WTC11 (cell line): ENCODE measurements around the gene BAIAP3. TPM values are rescaled to one million over a fixed set of nuclear protein-coding genes. Genes with fewer than 3 reads are reported as not detected.

Experiments
- ATAC-seq: fragments of 200-7000 bp; cut with Tn5 transposase; 2 replicates; pipeline ENCODE4 v1.10.0; 2021; ENCODE audit warnings: mild to moderate bottlenecking, moderate library complexity
- CTCF ChIA-PET: fragments of 300-600 bp; sonication (Branson Sonifier 250); formaldehyde crosslinking; loops from one replicate; lab custom pipeline; 2021; ENCODE audit warnings: antibody characterized with exemption; lab: Charles Lee
- POLR2A ChIA-PET: fragments of 350-600 bp; sonication (Branson Sonifier 250); formaldehyde crosslinking; loops from one replicate; lab custom pipeline; 2021; ENCODE audit warnings: antibody characterized with exemption; lab: Charles Lee
- DNase-seq: peaks from one replicate; pipeline ENCODE4 v3.0.0; 2021; ENCODE audit warnings: low spot score
- H3K27ac Mint-ChIP-seq: 2 replicates; pipeline ENCODE4 v1.8.0; 2021; ENCODE audit warnings: mixed read lengths
- H3K27me3 Mint-ChIP-seq: 2 replicates; pipeline ENCODE4 v1.8.0; 2021; ENCODE audit warnings: low read depth, mild to moderate bottlenecking, moderate library complexity, mixed read lengths
- H3K36me3 Mint-ChIP-seq: 2 replicates; pipeline ENCODE4 v1.8.0; 2021; ENCODE audit warnings: mixed read lengths
- H3K4me1 Mint-ChIP-seq: 2 replicates; pipeline ENCODE4 v1.8.0; 2022; ENCODE audit warnings: mixed read lengths
- H3K4me3 Mint-ChIP-seq: 2 replicates; pipeline ENCODE4 v1.8.0; 2021; ENCODE audit warnings: mild to moderate bottlenecking, moderate library complexity, mixed read lengths
- H3K9me3 Mint-ChIP-seq: 2 replicates; pipeline ENCODE4 v1.8.0; 2021; ENCODE audit warnings: mixed read lengths
- ATF1 ChIP-seq: sonication (generic); formaldehyde crosslinking; IDR thresholded peaks from 2 replicates; pipeline ENCODE4 v1.8.1; 2023; ENCODE audit warnings: mild to moderate bottlenecking, moderate library complexity, missing genetic modification reagents
- CTCF ChIP-seq: fragments of 200-600 bp; IDR thresholded peaks from 2 replicates; pipeline ENCODE4 v1.8.0; 2022; ENCODE audit warnings: antibody characterized with exemption
- GTF2I ChIP-seq: fragments of 250-450 bp; sonication (Bioruptor Pico); conservative IDR thresholded peaks from 2 replicates; pipeline ENCODE4 v1.4.0; 2021; ENCODE audit warnings: mild to moderate bottlenecking
- IRF2 ChIP-seq: sonication (generic); formaldehyde crosslinking; IDR thresholded peaks from 2 replicates; pipeline ENCODE4 v1.8.0; 2022; ENCODE audit warnings: low read depth, missing genetic modification reagents, borderline replicate concordance
- NFYB ChIP-seq: sonication (generic); formaldehyde crosslinking; conservative IDR thresholded peaks from 2 replicates; pipeline ENCODE4 v1.8.0; 2022; ENCODE audit warnings: low read depth, missing genetic modification reagents
- PRDM15 ChIP-seq: sonication (generic); formaldehyde crosslinking; IDR thresholded peaks from 2 replicates; pipeline ENCODE4 v1.8.0; 2022; ENCODE audit warnings: missing genetic modification reagents
- SP1 ChIP-seq: sonication (generic); formaldehyde crosslinking; conservative IDR thresholded peaks from 2 replicates; pipeline ENCODE4 v1.8.1; 2022; ENCODE audit warnings: missing genetic modification reagents
- ZNF138 ChIP-seq: sonication (generic); formaldehyde crosslinking; conservative IDR thresholded peaks from 2 replicates; pipeline ENCODE4 v1.8.1; 2022; ENCODE audit warnings: mild to moderate bottlenecking, moderate library complexity, missing genetic modification reagents
- total RNA-seq: library from RNA; stranded (reverse); gene quantifications from 3 replicates; pipeline ENCODE4 v1.2.3, GENCODE V29; 2021
- TF ChIP-seq, protein P1 (sequence below): sonication (generic); formaldehyde crosslinking; IDR thresholded peaks from 2 replicates; pipeline ENCODE4 v1.8.1; 2023; ENCODE audit warnings: mild to moderate bottlenecking, moderate library complexity, missing genetic modification reagents
- TF ChIP-seq, protein P2 (sequence below): fragments of 250-450 bp; sonication (Bioruptor Pico); IDR thresholded peaks from 2 replicates; pipeline ENCODE4 v1.8.0; 2021; ENCODE audit warnings: mild to moderate bottlenecking
- TF ChIP-seq, protein P3 (sequence below): sonication (generic); formaldehyde crosslinking; IDR thresholded peaks from 2 replicates; pipeline ENCODE4 v1.8.0; 2022; ENCODE audit warnings: mild to moderate bottlenecking, missing genetic modification reagents

BAIAP3 gene
- total RNA-seq, 1 experiment from 2014 or later = 18.8 TPM

GRCh38 chr16:1343428-1344242 lies 10.2 kb downstream of the BAIAP3 start (continued):
- no peak for TF ChIP-seq PRDM15 (CRISPR knock-in tag)
- TF ChIP-seq SP1 (CRISPR knock-in tag) = no peak

DNA sequence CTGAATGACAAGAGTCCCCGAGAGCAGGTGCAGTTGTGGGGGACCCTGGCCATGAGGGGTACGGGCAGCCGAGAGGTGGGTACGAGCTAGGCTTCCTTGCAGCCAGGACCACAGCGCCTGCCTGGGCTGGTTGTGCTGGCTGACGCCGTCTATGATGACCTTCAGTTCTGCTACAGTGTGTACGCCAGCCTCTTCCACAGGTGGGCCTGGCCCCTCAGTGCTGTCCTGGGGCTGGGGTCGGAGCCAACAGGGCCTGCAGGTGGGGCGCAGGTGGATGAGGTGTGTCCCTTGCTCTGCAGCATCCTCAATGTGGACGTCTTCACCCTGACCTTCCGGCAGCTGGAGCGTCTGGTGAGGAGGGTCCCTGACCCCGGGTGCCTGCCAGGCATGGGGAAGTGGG lies 11.1 kb downstream of the BAIAP3 start:
- Mint-ChIP-seq H3K4me3 (no peak overlapping the region), H3K36me3 (no peaks in the 10 kb centered on the region; the same call in 1 of the 2 replicates), H3K27ac (no peak overlapping the region), H3K27me3 (no peaks in the 10 kb centered on the region; the same call in 1 of the 2 replicates)
- no peak for ATAC-seq
- DNase-seq = no peak
- CTCF ChIA-PET = interaction anchor here (0.6 to 1.2 kb wide), 3 partner anchors 12 to 43 kb away, joined by 3 read pairs; no protein-coding TSS in a partner anchor
- POLR2A ChIA-PET = no interaction called here
- no peak for TF ChIP-seq IRF2 (CRISPR knock-in tag)
- TF ChIP-seq, protein P1, sequence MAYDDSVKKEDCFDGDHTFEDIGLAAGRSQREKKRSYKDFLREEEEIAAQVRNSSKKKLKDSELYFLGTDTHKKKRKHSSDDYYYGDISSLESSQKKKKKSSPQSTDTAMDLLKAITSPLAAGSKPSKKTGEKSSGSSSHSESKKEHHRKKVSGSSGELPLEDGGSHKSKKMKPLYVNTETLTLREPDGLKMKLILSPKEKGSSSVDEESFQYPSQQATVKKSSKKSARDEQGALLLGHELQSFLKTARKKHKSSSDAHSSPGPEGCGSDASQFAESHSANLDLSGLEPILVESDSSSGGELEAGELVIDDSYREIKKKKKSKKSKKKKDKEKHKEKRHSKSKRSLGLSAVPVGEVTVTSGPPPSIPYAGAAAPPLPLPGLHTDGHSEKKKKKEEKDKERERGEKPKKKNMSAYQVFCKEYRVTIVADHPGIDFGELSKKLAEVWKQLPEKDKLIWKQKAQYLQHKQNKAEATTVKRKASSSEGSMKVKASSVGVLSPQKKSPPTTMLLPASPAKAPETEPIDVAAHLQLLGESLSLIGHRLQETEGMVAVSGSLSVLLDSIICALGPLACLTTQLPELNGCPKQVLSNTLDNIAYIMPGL (CRISPR knock-in tag) = no peak
- TF ChIP-seq, all 79 proteins: peak for 0
- peaks cover 4% of the 10 kb centered on the region for H3K4me1 Mint-ChIP-seq
- H3K9me3 Mint-ChIP-seq = no peaks in the 10 kb centered on the region

- Mint-ChIP-seq H3K4me1 (peaks cover 4% of the 10 kb centered on the region), H3K27ac (no peak overlapping the region), H3K9me3 (no peaks in the 10 kb centered on the region), H3K4me3 (no peak overlapping the region), H3K27me3 (no peaks in the 10 kb centered on the region; the same call in 1 of the 2 replicates), H3K36me3 (no peaks in the 10 kb centered on the region; the same call in 1 of the 2 replicates)
- POLR2A ChIA-PET = interaction anchor here (1.4 kb wide), 1 partner anchor 13 kb away, joined by 3 read pairs; no protein-coding TSS in a partner anchor
- CTCF ChIA-PET = interaction anchor here (0.9 to 2.8 kb wide), 5 partner anchors 8 to 44 kb away, joined by 3 to 13 read pairs (median 3); no protein-coding TSS in a partner anchor
- DNase-seq (no peak), ATAC-seq (no peak)
- TF ChIP-seq ATF1 (CRISPR knock-in tag) (no peak), NFYB (CRISPR knock-in tag) (no peak), CTCF (no peak), ZNF138 (CRISPR knock-in tag) (no peak), GTF2I (no peak)
- TF ChIP-seq, protein P2, sequence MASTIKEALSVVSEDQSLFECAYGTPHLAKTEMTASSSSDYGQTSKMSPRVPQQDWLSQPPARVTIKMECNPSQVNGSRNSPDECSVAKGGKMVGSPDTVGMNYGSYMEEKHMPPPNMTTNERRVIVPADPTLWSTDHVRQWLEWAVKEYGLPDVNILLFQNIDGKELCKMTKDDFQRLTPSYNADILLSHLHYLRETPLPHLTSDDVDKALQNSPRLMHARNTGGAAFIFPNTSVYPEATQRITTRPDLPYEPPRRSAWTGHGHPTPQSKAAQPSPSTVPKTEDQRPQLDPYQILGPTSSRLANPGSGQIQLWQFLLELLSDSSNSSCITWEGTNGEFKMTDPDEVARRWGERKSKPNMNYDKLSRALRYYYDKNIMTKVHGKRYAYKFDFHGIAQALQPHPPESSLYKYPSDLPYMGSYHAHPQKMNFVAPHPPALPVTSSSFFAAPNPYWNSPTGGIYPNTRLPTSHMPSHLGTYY (CRISPR knock-in tag) = no peak
- TF ChIP-seq, protein P3, sequence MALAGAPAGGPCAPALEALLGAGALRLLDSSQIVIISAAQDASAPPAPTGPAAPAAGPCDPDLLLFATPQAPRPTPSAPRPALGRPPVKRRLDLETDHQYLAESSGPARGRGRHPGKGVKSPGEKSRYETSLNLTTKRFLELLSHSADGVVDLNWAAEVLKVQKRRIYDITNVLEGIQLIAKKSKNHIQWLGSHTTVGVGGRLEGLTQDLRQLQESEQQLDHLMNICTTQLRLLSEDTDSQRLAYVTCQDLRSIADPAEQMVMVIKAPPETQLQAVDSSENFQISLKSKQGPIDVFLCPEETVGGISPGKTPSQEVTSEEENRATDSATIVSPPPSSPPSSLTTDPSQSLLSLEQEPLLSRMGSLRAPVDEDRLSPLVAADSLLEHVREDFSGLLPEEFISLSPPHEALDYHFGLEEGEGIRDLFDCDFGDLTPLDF (CRISPR knock-in tag) = no peak
Measured at GRCh38 chr16:1345087-1345486, 11.6 kb downstream of the BAIAP3 start.
